ENCODE data around the gene GIMAP2. TPM values are rescaled to one million over a fixed set of nuclear protein-coding genes. Genes with fewer than 3 reads are reported as not detected.

GIMAP2 gene
- total RNA-seq, 1 donor from 2014 or later = 1.9 TPM

- peaks cover 30% of the 10 kb centered on the region for H3K36me3 Mint-ChIP-seq (ENCODE audit: low read depth, unreplicated experiment)
- H3K9me3 Mint-ChIP-seq (ENCODE audit: unreplicated experiment) = peaks cover 14% of the 10 kb centered on the region
- no peak overlapping the region for H3K4me3 Mint-ChIP-seq (ENCODE audit: unreplicated experiment)
- DNase-seq (ENCODE audit: low spot score) = no peak
- H3K4me1 Mint-ChIP-seq (ENCODE audit: unreplicated experiment) = peaks cover 28% of the 10 kb centered on the region
- no peak overlapping the region for H3K27ac Mint-ChIP-seq (ENCODE audit: unreplicated experiment)
- no peak for TF ChIP-seq CTCF (IDR thresholded peaks at IDR 0.05; ENCODE audit: unreplicated experiment)
- H3K27me3 Mint-ChIP-seq (ENCODE audit: unreplicated experiment) = peaks cover 4% of the 10 kb centered on the region
These were observed 29.8 kb downstream of the GIMAP2 start for GRCh38 chr7:150715293-150715692.

GRCh38 chr7:150715738-150716137, 30.2 kb downstream of the GIMAP2 start:
- DNase-seq (ENCODE audit: low spot score) = no peak
- no peak overlapping the region for H3K4me3 Mint-ChIP-seq (ENCODE audit: unreplicated experiment)
- peaks cover 14% of the 10 kb centered on the region for H3K9me3 Mint-ChIP-seq (ENCODE audit: unreplicated experiment)
- peak overlapping the region; percentile 77 for H3K27ac Mint-ChIP-seq (ENCODE audit: unreplicated experiment)
- peaks cover 32% of the 10 kb centered on the region for H3K36me3 Mint-ChIP-seq (ENCODE audit: low read depth, unreplicated experiment)
- H3K27me3 Mint-ChIP-seq (ENCODE audit: unreplicated experiment) = peaks cover 4% of the 10 kb centered on the region
- H3K4me1 Mint-ChIP-seq (ENCODE audit: unreplicated experiment) = peaks cover 28% of the 10 kb centered on the region
- TF ChIP-seq CTCF (IDR thresholded peaks at IDR 0.05; ENCODE audit: unreplicated experiment) = no peak

DNA sequence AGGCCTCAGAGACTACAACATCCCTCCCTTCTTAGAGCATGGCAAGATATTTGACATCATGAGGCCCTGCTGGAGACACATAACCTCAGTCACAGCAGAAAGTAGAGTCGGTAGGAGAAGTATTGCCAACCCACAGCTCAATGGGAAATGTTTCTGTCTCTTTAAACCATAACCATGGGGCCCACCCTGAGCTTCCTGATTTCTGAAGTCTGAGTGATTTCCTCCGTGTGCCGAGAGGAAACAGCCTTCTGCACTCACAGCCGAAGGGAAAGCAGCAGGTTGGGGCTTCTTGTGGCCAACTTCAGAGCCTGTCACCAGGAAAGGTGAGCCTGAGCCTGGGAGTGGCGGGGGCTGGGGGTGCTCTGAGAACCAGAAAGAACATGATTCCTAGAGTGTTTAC, 30.9 kb downstream of the GIMAP2 start, which contains the start of gene GIMAP1:
Gene GIMAP1 (plus strand): TSS at position 246 of the 400 bp plus-strand sequence. CDS start 2,435 bp downstream, outside the sequence.
- Mint-ChIP-seq H3K36me3 (ENCODE audit: low read depth, unreplicated experiment) (peaks cover 39% of the 10 kb centered on the region), H3K4me3 (ENCODE audit: unreplicated experiment) (peak within 1 kb of the TSS; percentile 86), H3K9me3 (ENCODE audit: unreplicated experiment) (peaks cover 14% of the 10 kb centered on the region), H3K27me3 (ENCODE audit: unreplicated experiment) (peaks cover 4% of the 10 kb centered on the region), H3K27ac (ENCODE audit: unreplicated experiment) (peak within 1 kb of the TSS; percentile 77), H3K4me1 (ENCODE audit: unreplicated experiment) (peaks cover 28% of the 10 kb centered on the region)
- no peak for TF ChIP-seq CTCF (IDR thresholded peaks at IDR 0.05; ENCODE audit: unreplicated experiment)
- no peak for DNase-seq (ENCODE audit: low spot score)

GRCh38 chr7:150716939-150717338, 31.4 kb downstream of the GIMAP2 start:
- Mint-ChIP-seq H3K4me1 (ENCODE audit: unreplicated experiment) (peaks cover 28% of the 10 kb centered on the region), H3K27ac (ENCODE audit: unreplicated experiment) (peak overlapping the region; percentile 77), H3K36me3 (ENCODE audit: low read depth, unreplicated experiment) (peaks cover 44% of the 10 kb centered on the region), H3K4me3 (ENCODE audit: unreplicated experiment) (peak overlapping the region; percentile 86), H3K27me3 (ENCODE audit: unreplicated experiment) (peaks cover 4% of the 10 kb centered on the region), H3K9me3 (ENCODE audit: unreplicated experiment) (peaks cover 14% of the 10 kb centered on the region)
- TF ChIP-seq CTCF (IDR thresholded peaks at IDR 0.05; ENCODE audit: unreplicated experiment) = no peak
- no peak for DNase-seq (ENCODE audit: low spot score)

DNA sequence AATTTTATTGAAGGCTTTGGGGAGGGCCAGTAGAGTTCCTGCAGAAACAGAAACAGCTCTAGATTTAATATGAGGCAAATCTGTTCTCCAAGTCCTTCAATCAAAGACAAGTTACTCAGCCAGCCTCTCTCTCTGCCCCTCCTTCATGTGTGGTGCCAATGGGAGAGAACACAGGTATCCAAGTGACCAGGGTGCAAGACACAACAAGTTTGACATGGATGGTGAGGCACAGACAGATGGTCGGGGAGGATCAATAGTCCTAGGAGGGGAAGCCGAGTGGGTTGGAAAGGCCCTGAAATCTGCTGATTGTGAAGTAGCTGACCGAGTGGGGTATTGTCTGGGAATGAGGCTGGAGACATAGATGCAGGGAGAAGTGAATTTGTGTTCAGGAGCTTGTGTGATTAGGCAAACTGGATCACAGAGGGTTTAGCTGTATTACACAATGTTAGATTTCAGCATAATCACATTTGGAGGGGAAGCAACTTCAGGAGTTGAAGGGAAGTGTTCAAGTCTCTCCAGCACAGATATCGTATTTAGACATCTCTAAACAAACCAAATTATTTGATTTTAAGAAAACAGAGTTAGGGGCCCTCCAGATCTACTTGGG, 32.4 kb downstream of the GIMAP2 start:
- peaks cover 7% of the 10 kb centered on the region for H3K9me3 Mint-ChIP-seq (ENCODE audit: unreplicated experiment)
- H3K27me3 Mint-ChIP-seq (ENCODE audit: unreplicated experiment) = peaks cover 4% of the 10 kb centered on the region
- TF ChIP-seq CTCF (IDR thresholded peaks at IDR 0.05; ENCODE audit: unreplicated experiment) = no peak
- no peak for DNase-seq (ENCODE audit: low spot score)
- H3K4me1 Mint-ChIP-seq (ENCODE audit: unreplicated experiment) = peaks cover 30% of the 10 kb centered on the region
- H3K4me3 Mint-ChIP-seq (ENCODE audit: unreplicated experiment) = peak overlapping the region; percentile 29
- peaks cover 47% of the 10 kb centered on the region for H3K36me3 Mint-ChIP-seq (ENCODE audit: low read depth, unreplicated experiment)
- no peak overlapping the region for H3K27ac Mint-ChIP-seq (ENCODE audit: unreplicated experiment)
